Central memory CD8-positive, alpha-beta T cell (primary cell): ENCODE data around the gene ULK4.
"Not testable (repeated sequence)": the region's sequence is repeated elsewhere in the genome, so short reads cannot be mapped to it uniquely, and the experiment has no call there.

Experiments
- ATAC-seq: fragments of 150-1000 bp; cut with Tn5 transposase; replicated peaks from 2 replicates; pipeline ENCODE4 v1.10.0; 2022; ENCODE audit warnings: mild to moderate bottlenecking, moderate FRiP score, moderate number of reproducible peaks; ENCODE audit not compliant: poor library complexity, severe bottlenecking; ENCODE audit errors: extremely low read depth
- DNase-seq, 2 donors: peaks; one replicate each; pipeline ENCODE4 v3.0.0; 2021; ENCODE audit warnings: low spot score in 2 of 2
- H3K27ac Mint-ChIP-seq: one replicate; pipeline ENCODE4 v1.8.0; 2022; ENCODE audit warnings: low read depth, mild to moderate bottlenecking, moderate library complexity, mixed read lengths
- H3K27me3 Mint-ChIP-seq: one replicate; pipeline ENCODE4 v1.8.0; 2022; ENCODE audit warnings: mixed read lengths
- H3K36me3 Mint-ChIP-seq: one replicate; pipeline ENCODE4 v1.8.0; 2022; ENCODE audit warnings: mild to moderate bottlenecking, moderate library complexity, mixed read lengths; ENCODE audit not compliant: insufficient read depth
- H3K4me1 Mint-ChIP-seq: one replicate; pipeline ENCODE4 v1.8.0; 2022; ENCODE audit warnings: mixed read lengths
- H3K4me3 Mint-ChIP-seq: one replicate; pipeline ENCODE4 v1.8.0; 2022; ENCODE audit warnings: mild to moderate bottlenecking, moderate library complexity, mixed read lengths
- H3K9me3 Mint-ChIP-seq: one replicate; pipeline ENCODE4 v1.8.0; 2022; ENCODE audit warnings: mixed read lengths

Gene ULK4

DNA sequence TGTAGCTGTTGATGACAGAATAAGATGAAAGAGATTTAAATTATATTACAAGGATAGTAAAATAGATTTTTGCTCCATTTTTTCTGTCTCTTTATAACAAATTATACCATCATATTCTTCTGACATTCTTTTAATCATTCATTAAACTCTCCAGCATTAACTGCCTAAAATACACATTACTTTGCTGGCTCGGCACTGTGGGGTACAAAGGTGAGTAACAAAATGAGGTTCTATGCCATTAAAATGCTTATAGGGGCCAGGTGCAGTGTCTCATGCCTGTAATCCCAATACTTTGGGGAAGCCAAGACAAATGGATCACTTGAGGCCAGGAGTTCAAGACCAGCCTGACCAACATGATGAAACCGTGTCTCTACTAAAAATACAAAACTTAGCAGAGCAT, 81.5 kb downstream of the ULK4 start:
- no peak for DNase-seq
- Mint-ChIP-seq H3K4me3 (no peak overlapping the region), H3K9me3 (no peaks in the 10 kb centered on the region), H3K27me3 (no peaks in the 10 kb centered on the region), H3K4me1 (no peaks in the 10 kb centered on the region), H3K27ac (no peak overlapping the region), H3K36me3 (no peaks in the 10 kb centered on the region)
- no peak for ATAC-seq

- H3K27ac Mint-ChIP-seq, H3K27me3 Mint-ChIP-seq, H3K36me3 Mint-ChIP-seq, H3K9me3 Mint-ChIP-seq, H3K4me3 Mint-ChIP-seq, DNase-seq, ATAC-seq, H3K4me1 Mint-ChIP-seq: not testable (repeated sequence)
Measured at GRCh38 chr3:41877741-41878140, 84.2 kb downstream of the ULK4 start.

- DNase-seq (no peak), ATAC-seq (no peak)
- H3K36me3 Mint-ChIP-seq: peaks cover 2% of the 10 kb centered on the region
- H3K27me3 Mint-ChIP-seq: no peaks in the 10 kb centered on the region
- no peak overlapping the region for H3K27ac Mint-ChIP-seq
- no peaks in the 10 kb centered on the region for H3K4me1 Mint-ChIP-seq
- no peaks in the 10 kb centered on the region for H3K9me3 Mint-ChIP-seq
- H3K4me3 Mint-ChIP-seq: no peak overlapping the region
Measured at GRCh38 chr3:41874022-41874421, 87.9 kb downstream of the ULK4 start.

GRCh38 chr3:41872157-41872556, 89.7 kb downstream of the ULK4 start:
- no peak overlapping the region for H3K4me3 Mint-ChIP-seq
- DNase-seq (no peak), ATAC-seq (no peak)
- no peaks in the 10 kb centered on the region for H3K27me3 Mint-ChIP-seq
- no peaks in the 10 kb centered on the region for H3K9me3 Mint-ChIP-seq
- no peaks in the 10 kb centered on the region for H3K4me1 Mint-ChIP-seq
- H3K36me3 Mint-ChIP-seq: peaks cover 2% of the 10 kb centered on the region
- no peak overlapping the region for H3K27ac Mint-ChIP-seq

DNA sequence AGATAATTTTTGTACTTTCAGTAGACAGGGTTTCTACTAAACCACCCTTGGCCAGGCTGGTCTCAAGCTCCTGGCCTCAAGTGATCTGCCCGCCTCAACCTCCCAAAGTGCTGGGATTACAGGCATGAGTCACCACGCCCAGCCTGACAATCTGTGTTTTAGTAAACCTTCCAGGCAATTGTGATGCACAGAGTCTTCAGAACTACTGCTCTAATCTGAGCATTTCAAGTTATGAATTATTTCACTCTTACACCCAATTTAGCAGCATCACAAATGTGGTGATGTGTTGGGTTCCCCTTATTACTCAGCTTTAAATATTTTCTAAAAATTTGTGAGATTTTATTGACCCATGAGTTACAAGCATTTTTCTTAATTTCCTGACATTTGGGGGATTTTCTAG, 94.4 kb downstream of the ULK4 start:
- DNase-seq: no peak
- H3K27me3 Mint-ChIP-seq: no peaks in the 10 kb centered on the region
- H3K4me1 Mint-ChIP-seq: no peaks in the 10 kb centered on the region
- H3K27ac Mint-ChIP-seq: no peak overlapping the region
- no peak for ATAC-seq
- no peaks in the 10 kb centered on the region for H3K9me3 Mint-ChIP-seq
- H3K4me3 Mint-ChIP-seq: no peak overlapping the region
- peaks cover 2% of the 10 kb centered on the region for H3K36me3 Mint-ChIP-seq

DNA sequence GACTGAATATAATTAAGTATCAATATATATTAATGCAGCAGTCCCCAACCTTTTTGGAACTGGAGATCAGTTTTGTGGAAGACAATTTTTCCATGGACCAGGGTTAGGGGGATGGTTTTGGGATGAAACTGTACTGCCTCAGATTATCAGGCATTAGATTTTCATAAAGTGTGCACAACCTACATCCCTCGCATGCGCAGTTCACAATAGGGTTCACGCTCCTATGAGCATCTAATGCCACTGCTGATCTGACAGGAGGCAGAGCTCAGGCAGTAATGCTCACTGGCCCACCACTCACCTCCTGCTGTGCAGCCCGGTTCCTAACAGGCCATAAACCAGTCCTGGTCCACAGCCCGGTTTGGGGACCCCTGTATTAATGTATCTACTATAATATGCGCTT, 95.6 kb downstream of the ULK4 start:
- H3K4me3 Mint-ChIP-seq: no peak overlapping the region
- no peak overlapping the region for H3K27ac Mint-ChIP-seq
- no peak for DNase-seq
- no peaks in the 10 kb centered on the region for H3K9me3 Mint-ChIP-seq
- ATAC-seq: no peak
- no peaks in the 10 kb centered on the region for H3K27me3 Mint-ChIP-seq
- no peaks in the 10 kb centered on the region for H3K36me3 Mint-ChIP-seq
- H3K4me1 Mint-ChIP-seq: no peaks in the 10 kb centered on the region

DNA sequence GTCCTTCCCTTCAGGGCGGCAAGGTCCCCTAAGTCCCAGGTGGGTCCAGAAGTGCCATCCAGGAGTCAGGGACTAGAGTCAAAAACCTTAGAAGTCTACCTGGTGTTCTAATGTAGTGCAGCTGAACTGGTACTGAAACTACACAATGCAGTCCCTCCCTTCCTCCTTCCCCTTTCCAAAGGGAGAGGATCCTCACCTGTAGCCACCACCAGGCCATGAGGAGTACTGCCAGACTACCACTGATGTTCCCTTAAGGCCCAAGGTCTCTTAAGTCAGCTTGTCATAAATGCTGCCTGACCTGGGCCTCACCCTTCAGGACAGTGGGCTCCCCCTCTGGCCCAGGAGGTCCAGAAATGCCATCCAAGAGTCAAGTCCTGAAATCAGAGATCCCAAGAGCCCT, 98.9 kb downstream of the ULK4 start:
- H3K27me3 Mint-ChIP-seq: no peaks in the 10 kb centered on the region
- H3K4me3 Mint-ChIP-seq: no peak overlapping the region
- DNase-seq (no peak), ATAC-seq (no peak)
- no peak overlapping the region for H3K27ac Mint-ChIP-seq
- no peaks in the 10 kb centered on the region for H3K4me1 Mint-ChIP-seq
- H3K9me3 Mint-ChIP-seq: peaks cover 5% of the 10 kb centered on the region
- no peaks in the 10 kb centered on the region for H3K36me3 Mint-ChIP-seq

DNA sequence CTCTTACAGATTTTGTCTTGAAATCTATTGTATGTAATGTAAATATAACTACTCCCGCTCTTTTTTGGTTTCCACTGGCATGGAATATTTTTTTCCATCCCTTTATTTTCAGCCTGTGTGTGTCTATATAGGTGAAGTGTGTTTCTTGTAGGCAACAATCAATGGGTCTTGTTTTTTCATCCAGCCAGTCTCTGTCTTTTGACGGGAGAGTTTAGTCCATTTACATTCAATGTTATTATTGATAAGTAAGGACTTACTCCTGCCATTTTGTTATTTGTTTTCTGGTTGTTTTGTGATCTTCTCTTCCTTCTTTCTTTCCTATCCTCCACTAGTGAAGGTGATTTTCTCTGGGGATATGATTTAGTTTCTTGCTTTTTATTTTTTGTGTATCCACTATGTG, 101.4 kb downstream of the ULK4 start:
- H3K27ac Mint-ChIP-seq, H3K36me3 Mint-ChIP-seq, H3K4me1 Mint-ChIP-seq, H3K4me3 Mint-ChIP-seq, DNase-seq, H3K27me3 Mint-ChIP-seq, H3K9me3 Mint-ChIP-seq, ATAC-seq: not testable (repeated sequence)

DNA sequence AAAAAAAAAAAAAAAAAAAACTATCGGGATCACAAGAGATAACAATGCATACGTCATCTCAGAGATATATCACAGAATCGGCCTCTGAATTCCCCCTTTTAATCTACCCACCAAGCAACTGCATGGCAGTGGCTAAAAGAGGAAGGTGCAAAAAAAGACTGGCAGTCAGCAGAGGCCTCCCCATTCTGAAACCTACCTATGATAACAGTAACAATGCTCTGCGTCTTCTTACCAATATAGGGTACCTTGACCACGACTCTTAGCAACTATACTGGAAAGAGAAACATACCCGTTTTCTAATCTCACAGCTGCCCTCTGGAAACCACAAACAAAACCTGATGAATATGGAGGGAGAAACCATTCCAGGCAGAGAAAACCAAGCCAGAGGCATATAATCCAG, 106.9 kb downstream of the ULK4 start:
- ATAC-seq (no peak), DNase-seq (no peak)
- Mint-ChIP-seq H3K27ac (no peak overlapping the region), H3K27me3 (no peaks in the 10 kb centered on the region), H3K4me1 (peaks cover 6% of the 10 kb centered on the region), H3K9me3 (no peaks in the 10 kb centered on the region), H3K4me3 (no peak overlapping the region), H3K36me3 (no peaks in the 10 kb centered on the region)

GRCh38 chr3:41853540-41854196, 108.2 kb downstream of the ULK4 start:
- no peak for DNase-seq
- Mint-ChIP-seq H3K4me1 (peaks cover 13% of the 10 kb centered on the region), H3K27ac (no peak overlapping the region), H3K9me3 (no peaks in the 10 kb centered on the region), H3K27me3 (no peaks in the 10 kb centered on the region), H3K4me3 (no peak overlapping the region), H3K36me3 (no peaks in the 10 kb centered on the region)
- ATAC-seq: no peak

DNA sequence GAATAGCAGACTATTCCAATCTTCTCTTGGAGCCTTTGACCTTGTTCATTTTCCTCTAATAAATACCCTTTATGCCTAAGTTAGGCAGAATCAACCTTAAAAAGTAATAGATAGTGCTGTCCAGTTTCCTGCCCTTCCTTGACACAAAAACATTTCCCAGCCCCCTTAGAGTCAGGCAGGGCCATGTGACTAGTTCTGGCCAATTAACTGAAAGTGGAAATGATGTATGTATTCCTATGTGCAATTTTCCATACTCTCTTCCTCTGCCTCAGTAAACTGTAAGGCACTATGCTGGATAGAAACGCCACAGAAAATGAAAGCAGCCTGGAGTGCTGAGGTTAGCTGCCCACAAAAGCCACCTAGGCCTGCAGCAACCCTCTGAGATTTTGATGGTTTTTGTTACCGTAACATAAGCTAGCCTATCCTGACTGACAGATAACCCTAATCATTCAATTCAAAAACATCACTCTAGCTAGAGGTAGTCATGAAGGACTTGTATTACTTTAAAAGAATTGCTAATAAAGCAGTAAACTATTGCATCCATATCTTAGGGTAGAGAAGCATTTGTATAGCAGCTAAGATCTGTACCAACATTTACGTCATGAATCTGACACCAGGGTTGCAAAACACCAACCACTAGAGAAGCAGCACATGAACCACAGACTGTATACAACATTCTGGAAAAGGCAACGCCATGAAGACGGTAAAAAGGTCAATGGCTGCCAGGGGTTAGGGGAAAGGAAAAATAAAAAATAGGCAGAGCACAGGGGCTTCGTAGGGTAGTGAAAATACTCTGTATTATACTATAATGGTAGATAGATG, 112.9 kb downstream of the ULK4 start:
- no peaks in the 10 kb centered on the region for H3K9me3 Mint-ChIP-seq
- no peak for ATAC-seq
- no peak overlapping the region for H3K27ac Mint-ChIP-seq
- H3K27me3 Mint-ChIP-seq: no peaks in the 10 kb centered on the region
- H3K4me3 Mint-ChIP-seq: no peak overlapping the region
- no peaks in the 10 kb centered on the region for H3K36me3 Mint-ChIP-seq
- peaks cover 11% of the 10 kb centered on the region for H3K4me1 Mint-ChIP-seq
- no peak for DNase-seq

DNA sequence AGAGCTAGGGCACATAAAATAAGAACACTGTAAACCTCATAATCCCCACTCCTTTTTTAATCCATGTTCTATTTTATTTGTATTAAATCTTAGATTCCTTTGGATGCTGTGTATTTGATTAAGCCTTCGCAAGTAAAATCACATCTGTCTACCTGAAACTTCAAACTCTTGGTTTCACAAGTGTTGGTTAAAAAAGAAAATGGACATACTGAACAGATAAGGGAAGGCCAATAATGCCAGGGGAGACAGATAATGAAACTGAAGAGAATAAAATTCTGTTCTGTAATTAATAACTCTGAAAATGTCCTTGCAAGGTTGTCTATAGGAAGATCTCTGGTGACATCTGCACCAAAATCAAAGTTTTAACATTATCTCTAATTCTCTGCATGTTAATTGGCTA, 114.2 kb downstream of the ULK4 start:
- Mint-ChIP-seq H3K4me1 (peaks cover 7% of the 10 kb centered on the region), H3K27ac (no peak overlapping the region), H3K9me3 (no peaks in the 10 kb centered on the region), H3K4me3 (no peak overlapping the region), H3K36me3 (no peaks in the 10 kb centered on the region), H3K27me3 (no peaks in the 10 kb centered on the region)
- ATAC-seq: no peak
- no peak for DNase-seq

GRCh38 chr3:41846850-41847249, 115.1 kb downstream of the ULK4 start:
- no peak overlapping the region for H3K4me3 Mint-ChIP-seq
- peaks cover 7% of the 10 kb centered on the region for H3K4me1 Mint-ChIP-seq
- no peak overlapping the region for H3K27ac Mint-ChIP-seq
- H3K27me3 Mint-ChIP-seq: no peaks in the 10 kb centered on the region
- H3K9me3 Mint-ChIP-seq: no peaks in the 10 kb centered on the region
- no peak for ATAC-seq
- no peak for DNase-seq
- no peaks in the 10 kb centered on the region for H3K36me3 Mint-ChIP-seq
